Measurements from ENCODE around the gene ADD2. TPM values are rescaled to one million over a fixed set of nuclear protein-coding genes. Genes with fewer than 3 reads are reported as not detected.

Gene ADD2
- total RNA-seq, 4 donors from 2014 or later, result 0.42 to 2.4 (median 1.3) TPM

- 61 to 69% methylated on average over 7 of the region's 7 CpGs for WGBS, 2 donors
- no peak overlapping the region for H3K27ac ChIP-seq
- no peaks in the 10 kb centered on the region for H3K36me3 ChIP-seq
- no peaks in the 10 kb centered on the region for H3K27me3 ChIP-seq
- H3K4me3 ChIP-seq, result no peak overlapping the region
- intact Hi-C loops (cut with DNase I), result no loop called here
- DNase-seq, result no peak
- no peaks in the 10 kb centered on the region for H3K9me3 ChIP-seq
- TF ChIP-seq POLR2A (IDR thresholded peaks at IDR 0.05) (no peak), CTCF (IDR thresholded peaks at IDR 0.05) (no peak)
- H3K4me1 ChIP-seq, result no peaks in the 10 kb centered on the region
Observed at GRCh38 chr2:70673041-70673647, 94.9 kb downstream of the ADD2 start.

GRCh38 chr2:70671092-70671675 is 96.8 kb downstream of the ADD2 start:
- Histone ChIP-seq H3K27me3 (peaks cover 0 to 3% (median 0%) of the 10 kb centered on the region in 4 donors), H3K9me3 (no peaks in the 10 kb centered on the region), H3K36me3 (no peaks in the 10 kb centered on the region), H3K4me3 (no peak overlapping the region), H3K4me1 (no peaks in the 10 kb centered on the region), H3K27ac (no peak overlapping the region)
- no peak for DNase-seq
- 74 to 79% methylated on average over 4 to 7 of the region's 7 CpGs for WGBS, 2 donors
- intact Hi-C loops (cut with DNase I), result no loop called here
- no peak for TF ChIP-seq CTCF (IDR thresholded peaks at IDR 0.05)
- no peak for TF ChIP-seq POLR2A (IDR thresholded peaks at IDR 0.05)

- intact Hi-C loops (cut with DNase I), result no loop called here
Observed at GRCh38 chr2:70670626-70671025, 97.4 kb downstream of the ADD2 start.

GRCh38 chr2:70670202-70670601 is 97.8 kb downstream of the ADD2 start:
- intact Hi-C loops (cut with DNase I), result no loop called here
- no peak for DNase-seq
- H3K27me3 ChIP-seq, result peaks cover 0 to 3% (median 0%) of the 10 kb centered on the region in 4 donors

More at GRCh38 chr2:70670626-70671025, 97.4 kb downstream of the ADD2 start:
- WGBS, 2 donors, result 63 to 70% methylated on average over 2 to 3 of the region's 3 CpGs
- Histone ChIP-seq H3K27me3 (peaks cover 0 to 3% (median 0%) of the 10 kb centered on the region in 4 donors), H3K27ac (no peak overlapping the region), H3K9me3 (no peaks in the 10 kb centered on the region), H3K4me1 (no peaks in the 10 kb centered on the region), H3K36me3 (no peaks in the 10 kb centered on the region), H3K4me3 (no peak overlapping the region)
- DNase-seq, result no peak
- TF ChIP-seq CTCF (IDR thresholded peaks at IDR 0.05) (no peak), POLR2A (IDR thresholded peaks at IDR 0.05) (no peak)

More at GRCh38 chr2:70670202-70670601, 97.8 kb downstream of the ADD2 start:
- Histone ChIP-seq H3K9me3 (no peaks in the 10 kb centered on the region), H3K4me3 (no peak overlapping the region), H3K36me3 (no peaks in the 10 kb centered on the region), H3K4me1 (no peaks in the 10 kb centered on the region), H3K27ac (no peak overlapping the region)
- TF ChIP-seq POLR2A (IDR thresholded peaks at IDR 0.05), result no peak
- TF ChIP-seq CTCF (IDR thresholded peaks at IDR 0.05), result no peak
- 81 to 83% methylated on average over 1 of the region's 1 CpG for WGBS, 2 donors
